Measurements from ENCODE around the gene FMNL2.

- no peak for TF ChIP-seq POLR2A (IDR thresholded peaks at IDR 0.05; ENCODE audit: low read depth)
- no peak for TF ChIP-seq CTCF (IDR thresholded peaks at IDR 0.05)
- TF ChIP-seq EP300 (IDR thresholded peaks at IDR 0.05) = no peak
Measured at GRCh38 chr2:152581360-152581759, 246.4 kb downstream of the FMNL2 start.

All from esophagus muscularis mucosa (tissue), 4 donors.